Activated CD8-positive, alpha-beta memory T cell treated with anti-CD3 and anti-CD28 coated beads, Interleukin-2, amount 50 U/mL, for 4 hours (primary cell): ENCODE data around the gene FCMR.

Experiments
- DNase-seq: peaks from one replicate; pipeline ENCODE4 v3.0.0-alpha.2; 2020

The FCMR gene

DNA sequence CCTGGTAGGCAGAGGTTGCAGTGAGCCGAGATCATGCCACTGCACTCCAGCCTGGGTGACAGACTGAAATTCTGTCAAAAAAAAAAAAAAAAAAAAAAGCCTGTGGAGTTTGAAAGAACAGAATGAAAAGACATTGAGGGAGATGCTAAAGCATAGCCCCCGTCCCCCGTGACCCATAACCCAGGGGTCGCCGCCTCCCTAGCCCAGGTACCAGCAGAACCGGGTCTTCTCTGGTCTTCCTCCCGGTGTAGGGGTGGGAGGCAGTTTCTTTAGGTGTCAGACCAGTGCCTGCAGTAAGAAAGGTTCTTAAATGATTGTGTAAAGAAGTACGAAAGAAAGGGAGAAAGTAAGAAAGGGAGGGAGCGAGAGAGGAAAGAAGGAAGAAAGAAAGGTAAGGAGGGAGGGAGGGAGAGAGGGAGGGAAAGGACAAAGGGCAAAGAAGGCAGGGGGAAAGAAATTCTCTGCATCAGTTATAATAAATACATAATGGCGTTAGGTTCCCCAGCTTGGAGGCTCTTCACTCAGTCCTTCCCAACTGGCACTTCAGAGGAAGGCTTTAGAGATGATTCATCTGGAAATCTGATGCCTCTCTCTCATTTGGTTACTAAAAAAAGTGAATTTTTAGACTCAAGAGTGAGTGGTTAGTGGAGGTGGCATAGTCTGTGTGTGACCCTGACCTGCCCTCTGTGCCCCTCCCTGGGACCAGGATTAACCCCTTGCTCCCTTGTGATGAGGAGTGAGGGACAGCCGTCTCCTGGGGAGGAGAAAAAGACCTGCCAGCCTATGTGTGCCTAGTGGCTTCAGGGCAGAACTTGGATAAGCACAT, 23.4 kb downstream of the FCMR start:
- DNase-seq: no peak

DNA sequence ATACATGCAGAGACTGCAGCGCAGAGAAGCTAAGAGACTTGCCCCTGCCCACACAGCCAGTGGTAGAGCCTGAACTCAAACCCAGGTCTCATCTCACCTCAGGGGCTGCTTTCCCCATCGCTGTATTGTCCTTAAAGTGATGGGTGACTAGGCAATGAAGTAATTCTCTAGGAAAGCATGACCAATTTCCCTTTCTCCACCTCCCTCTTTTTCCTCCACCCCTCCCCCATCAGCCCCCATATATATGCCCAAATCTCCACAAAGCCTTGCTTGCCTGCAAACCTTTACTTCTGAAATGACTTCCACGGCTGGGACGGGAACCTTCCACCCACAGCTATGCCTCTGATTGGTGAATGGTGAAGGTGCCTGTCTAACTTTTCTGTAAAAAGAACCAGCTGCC, 24.6 kb downstream of the FCMR start, which contains the start of gene IL24:
Gene IL24 (plus strand): TSS at position 269 of the 400 bp plus-strand sequence. CDS start 390 bp downstream, outside the sequence.
- DNase-seq: no peak

DNA sequence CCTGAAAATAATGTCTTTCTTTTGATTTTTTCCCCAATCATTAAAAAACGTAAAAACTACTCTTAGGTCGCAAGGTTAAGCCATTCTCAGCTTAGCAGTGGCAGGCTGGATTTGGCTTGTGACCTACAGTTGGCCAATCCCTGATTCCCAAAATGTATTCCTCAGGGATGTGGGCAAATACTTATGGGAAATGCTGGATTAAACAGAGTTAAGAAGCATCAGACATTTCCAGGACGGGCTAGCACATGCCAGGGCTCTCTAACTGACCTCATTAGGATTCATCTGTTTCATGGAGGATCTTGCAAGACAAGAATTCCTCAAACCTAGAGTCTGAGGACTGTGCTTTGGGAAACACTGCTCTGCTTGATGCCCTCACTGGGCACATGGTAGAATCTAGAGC, 25.5 kb downstream of the FCMR start:
- no peak for DNase-seq

DNA sequence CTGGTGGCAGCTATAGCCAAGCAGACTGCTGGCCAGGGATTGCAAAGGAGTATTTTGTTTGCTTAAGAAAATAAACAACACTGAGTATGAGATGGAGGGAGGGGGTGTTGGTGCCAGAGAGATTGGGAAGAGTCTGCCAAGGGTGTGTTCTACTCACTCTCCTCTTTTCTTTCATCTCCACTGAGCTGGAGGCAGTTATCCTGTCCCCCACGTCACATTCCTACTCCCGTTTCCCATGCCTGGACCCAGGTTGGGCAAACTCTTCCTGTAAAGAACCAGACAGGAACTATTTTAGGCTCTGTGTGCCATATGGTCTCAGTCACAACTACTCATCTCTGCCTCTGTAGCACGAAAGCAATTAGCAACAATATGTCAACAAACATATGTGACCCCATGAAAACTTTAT, 25.9 kb downstream of the FCMR start:
- DNase-seq: no peak

DNA sequence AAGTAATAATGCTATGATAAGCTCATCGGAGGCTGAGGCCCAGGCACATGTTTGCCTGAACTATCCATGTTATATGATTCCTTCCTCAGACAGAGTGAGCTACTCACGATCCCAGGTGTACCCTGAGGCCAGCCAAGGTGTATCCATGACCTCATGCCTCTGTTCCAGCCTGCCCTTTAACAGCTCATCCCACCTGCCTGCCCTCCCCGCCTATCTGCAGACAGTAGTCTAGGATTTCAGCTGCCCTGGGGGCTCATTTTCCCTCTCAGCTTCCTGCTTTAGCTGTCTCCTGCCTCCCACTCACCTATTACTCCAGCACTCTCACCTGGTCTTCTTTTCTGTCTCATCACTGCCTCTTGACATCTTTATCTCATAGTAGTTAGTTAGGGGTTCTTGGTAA, 26.4 kb downstream of the FCMR start:
- no peak for DNase-seq

DNA sequence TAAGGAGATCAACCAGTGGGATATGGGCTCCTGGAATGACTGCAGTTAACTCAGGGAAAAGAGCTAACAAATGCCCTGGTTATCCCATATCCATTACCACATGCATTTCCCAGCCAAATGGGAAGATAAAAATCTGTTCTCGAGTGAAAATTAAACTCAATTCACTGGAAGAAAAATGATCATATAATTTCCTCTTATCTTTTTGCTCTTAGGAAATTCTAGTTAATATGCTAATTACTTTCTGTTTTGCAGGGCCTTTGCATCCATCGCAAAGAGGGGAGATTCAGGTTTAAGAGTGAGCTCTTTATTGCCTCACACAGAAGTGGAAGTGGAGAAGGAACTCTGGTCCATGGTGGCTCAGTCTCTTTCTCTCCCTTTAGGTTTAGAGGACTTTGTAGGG, 28.4 kb downstream of the FCMR start:
- DNase-seq: no peak

DNA sequence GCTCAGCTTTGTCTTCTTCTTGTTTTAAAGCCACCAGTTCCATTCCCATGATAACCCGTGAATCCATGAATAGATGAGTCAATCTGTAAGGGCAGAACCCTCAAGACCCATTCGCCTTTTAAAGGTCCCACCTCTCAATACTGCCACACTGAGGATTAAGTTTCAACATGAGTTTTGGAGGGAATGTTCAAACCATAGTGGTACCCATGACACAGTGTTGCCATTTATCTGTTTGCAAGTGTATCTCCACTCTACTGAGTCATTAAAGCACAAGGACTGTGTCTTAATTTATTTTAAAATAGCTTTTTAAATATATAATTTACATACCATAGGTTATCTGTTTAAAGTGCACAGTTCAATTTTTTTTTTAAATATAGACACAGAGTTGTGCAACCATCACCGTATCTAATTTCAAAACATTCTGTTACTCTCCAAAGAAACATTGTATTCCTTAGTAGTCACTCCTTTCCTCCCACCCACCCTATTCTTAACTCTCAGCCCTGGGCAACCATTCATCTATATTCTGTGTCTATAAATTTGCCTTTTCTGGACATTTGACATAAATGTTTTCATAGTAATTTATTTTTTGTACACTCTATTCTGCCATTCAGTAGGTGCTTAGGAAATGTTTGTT, 29.3 kb downstream of the FCMR start:
- no peak for DNase-seq

DNA sequence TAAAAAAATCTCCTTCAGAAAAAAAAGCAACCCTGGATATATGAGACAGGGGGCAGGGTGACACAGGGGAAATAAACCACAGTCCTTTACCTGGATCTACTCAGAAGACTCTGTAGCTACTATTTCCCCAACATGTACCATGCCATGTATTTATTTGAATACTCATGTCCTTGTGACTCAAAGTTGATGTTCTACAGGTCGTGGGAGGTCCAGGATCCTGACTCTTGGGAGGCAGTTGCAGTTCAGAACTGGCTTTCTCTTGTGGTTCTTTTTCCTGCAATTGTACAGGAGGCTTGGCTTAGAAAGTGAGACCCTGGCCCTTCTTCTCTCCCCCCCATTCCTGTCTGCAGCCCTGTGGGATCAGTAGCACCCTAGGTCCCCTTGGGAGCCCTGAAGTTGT, 30.3 kb downstream of the FCMR start:
- DNase-seq: no peak

DNA sequence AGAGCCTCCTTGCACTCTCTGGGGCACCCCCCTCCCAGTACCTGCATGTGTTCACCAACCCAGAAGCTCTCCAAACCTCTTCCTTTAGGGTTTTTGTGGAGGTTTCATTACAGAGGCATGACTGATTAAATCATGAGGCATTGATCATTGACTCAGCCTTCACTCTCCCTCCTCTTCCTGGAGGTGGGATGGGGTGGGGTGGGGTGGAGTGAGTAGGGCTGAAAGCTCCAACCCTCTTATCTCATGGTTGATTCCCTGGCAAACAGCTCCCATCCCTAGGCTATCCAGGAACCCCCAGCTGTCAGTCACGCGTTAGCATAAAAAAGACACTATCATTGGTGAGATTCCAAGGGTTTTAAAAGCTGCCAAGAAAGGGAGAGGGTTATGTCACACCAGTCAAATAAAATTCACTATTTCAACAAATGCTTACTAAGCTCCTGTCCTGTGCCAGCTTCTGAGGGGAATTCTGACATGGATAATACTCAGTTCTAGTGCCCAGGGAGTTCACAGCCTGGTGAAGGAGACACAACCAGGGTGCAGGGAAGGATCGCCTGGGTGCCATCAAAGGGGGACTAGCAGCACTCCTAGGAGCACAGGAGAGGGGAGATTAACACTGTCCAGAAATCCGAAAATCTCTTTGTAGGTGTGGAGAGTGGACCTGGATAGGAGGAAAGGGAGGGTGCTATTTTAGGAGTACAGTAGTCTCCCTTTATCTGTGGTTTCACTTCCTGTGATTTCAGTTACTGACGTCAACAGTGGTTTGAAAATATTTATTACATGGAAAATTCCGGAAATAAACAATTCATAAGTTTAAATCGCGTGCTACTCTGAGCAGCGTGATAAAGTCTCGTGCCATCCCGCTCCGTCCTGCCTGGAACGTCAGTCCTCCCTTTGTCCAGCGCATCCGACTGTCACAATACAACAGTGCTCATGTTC, 31.3 kb downstream of the FCMR start:
- DNase-seq: no peak

DNA sequence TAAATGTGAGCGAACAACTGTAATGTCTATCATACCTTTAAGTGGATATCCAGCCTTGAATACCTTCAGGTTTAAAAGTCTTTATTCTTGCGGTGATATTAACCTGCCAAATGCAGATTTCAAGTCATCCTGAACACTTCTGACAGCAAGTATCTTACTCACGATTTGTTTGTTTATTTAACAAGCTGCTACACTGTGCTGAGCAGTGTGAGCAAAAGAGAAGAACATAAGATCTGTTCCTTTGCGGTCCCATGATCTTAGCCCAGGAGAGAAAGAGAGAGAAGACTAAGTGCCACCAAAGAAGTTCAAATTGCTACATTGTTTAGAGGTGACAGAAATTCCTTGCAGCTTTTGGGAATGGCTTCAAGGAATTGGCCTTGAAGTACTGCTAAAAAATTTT, 34.0 kb downstream of the FCMR start:
- DNase-seq: no peak

DNA sequence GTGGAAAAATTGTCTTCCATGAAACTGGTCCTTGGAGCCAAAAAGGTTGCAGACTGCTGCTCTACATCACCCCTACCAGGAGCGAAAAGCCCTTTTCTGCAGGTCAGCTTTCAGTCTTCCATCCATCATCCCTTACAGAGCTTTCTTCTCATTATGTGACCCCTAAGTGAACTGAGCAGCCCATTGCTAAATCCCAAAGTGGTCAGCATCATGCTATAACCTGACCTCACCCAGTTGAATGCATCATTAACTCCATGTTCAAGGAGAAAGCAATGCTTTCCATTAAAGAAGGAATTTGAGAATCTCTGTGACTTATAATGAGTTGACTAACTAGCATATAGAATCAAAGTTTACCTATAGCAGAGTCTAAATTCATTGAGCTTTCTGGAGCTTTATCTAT, 34.9 kb downstream of the FCMR start:
- DNase-seq: no peak

DNA sequence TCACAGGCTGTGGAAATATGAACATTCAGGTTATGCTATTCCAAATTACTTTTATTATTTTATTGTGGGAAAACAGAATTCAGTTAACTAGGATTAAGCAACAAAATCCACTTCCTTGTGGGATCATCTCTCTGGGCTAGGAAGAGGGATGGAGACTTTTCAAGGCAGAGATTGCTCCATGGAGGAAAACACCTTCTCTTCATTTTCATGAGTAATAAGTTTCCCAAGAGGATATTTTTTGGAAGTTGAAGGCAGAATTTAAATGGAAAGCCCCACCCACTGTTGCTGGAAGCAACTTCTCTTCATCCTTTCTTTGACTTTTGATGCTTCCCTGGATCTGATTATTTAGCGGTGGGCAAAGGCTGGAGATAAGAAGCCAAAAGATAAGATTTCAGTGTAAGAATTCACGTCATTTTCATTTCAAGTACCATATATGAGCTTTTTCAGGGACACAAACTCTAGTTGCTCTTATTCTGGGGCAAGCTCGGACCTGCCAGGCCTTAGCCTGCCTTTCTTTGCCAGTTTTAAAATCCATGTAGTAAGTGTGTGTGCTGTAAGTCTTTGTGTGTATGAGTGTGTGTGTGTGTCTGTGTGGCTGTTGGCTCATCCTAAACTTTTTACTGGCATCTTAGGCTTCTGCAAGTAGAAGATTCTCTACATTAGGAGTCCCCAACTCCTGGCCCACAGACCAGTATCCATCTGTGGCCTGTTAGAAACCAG, 36.2 kb downstream of the FCMR start:
- DNase-seq: no peak

DNA sequence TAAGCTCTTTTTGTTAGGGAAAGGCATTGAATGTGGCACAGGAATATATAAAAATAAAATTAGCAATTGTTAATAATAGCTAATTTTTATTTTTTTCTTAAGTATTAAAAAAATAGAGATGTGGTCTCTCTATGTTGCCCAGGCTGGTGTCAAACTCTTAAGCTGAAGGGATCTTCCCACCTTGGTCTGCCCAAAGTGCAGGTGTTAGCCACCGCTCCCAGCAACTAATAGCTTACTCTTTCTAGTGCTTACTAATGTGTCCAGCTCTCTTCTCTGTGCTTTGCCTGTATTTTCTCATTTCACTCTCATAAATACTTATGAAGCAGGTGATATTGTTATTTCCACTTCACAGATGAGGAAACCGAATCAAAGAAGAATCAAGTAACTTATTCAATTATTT, 37.9 kb downstream of the FCMR start:
- no peak for DNase-seq

DNA sequence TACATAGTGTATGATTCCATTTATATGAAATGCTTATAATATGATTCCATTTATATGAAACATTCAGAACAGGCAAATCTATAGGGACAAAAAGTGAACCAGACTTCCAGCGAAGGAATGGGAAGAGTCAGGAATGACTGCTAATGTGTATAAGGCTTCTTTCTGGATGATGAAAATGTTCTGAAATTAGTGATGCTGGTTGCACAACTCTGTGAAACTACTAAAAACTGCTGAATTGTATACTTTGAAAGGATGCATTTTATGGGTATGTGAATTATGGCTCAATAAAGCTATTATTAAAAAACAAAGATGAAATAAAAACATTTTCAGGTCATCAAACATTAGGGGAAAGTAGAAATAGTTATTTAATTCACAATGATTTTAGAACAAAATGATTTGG, 38.6 kb downstream of the FCMR start:
- no peak for DNase-seq

DNA sequence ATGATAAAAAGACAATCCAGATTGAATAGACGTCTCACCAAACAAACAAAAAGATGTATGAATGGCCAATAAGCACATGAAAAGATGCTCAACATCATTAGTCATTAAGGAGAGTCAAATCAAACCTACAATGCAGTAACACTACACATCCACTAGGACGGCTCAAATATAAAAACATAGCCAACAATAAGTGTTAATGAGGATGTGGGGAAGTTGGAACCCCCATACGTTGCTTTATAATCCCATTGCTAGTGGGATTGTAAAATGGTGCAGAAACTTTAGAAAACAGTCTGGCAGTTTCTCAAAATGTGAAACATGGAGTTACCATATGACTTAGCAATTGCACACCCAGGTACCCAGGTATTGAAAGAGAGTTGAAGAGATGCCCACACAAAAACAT, 39.2 kb downstream of the FCMR start:
- no peak for DNase-seq

DNA sequence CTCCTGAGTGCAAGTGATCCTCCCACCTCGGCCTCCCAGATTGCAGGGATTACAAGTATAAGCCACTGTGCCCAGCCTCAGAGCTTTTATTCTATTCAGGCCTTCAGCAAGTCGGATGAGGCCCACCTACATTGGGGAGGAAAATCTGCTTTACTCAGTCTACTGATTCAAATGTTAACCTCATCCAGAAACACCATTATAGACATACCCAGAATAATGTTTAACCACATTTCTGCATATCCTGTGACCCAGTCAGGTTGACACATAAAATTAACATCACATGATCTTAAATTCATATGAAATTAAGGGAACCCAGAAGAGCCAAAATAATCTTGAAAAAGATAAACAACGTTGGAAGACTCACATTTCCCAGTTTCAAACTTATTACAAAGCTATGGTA, 41.4 kb downstream of the FCMR start:
- DNase-seq: no peak

DNA sequence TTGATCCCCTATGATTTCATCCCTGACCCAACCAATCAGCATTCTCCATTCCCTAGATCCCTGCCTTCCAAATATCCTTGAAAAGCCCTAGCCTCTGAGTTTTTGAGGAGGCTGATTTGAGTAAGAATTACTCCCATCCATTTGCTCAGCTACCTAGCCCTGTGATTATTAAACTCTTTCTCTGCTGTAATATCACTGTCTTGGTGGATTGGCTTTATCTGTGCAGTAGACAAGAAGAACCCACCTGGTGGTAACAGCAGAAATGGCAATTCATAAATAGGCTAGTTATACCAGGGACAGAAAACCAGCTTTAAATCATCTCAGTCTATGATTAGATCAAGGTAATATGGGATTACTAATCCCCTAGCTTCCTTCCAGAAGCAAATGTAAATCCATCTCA, 43.3 kb downstream of the FCMR start:
- no peak for DNase-seq

DNA sequence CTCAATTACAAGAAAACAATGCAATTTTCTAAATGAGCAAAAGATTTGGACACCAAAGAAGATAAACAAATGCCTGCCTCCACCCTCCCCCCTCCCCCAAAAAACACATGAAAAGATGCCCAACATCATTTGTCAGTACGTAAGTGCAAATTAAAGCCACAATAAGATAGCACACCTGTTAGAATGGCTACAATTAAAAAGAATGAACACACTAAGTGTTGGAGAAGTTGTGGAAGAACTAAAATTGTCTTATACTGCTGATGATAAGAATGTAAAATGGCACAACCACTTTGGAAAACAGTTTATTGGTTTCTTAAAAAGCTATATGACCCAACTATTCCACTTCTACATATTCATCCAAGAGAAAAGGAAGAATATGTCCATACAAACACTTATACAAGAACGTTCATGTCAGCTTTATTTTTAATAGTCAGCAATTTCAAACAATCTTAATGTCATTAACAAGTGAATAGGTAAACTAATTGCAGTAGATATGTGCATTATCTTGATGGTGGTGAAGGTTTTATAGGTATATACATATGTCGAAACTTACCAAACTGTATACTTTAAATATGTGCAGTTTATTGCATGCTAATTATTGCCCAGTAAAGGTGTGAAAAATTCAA, 45.9 kb downstream of the FCMR start:
- no peak for DNase-seq

DNA sequence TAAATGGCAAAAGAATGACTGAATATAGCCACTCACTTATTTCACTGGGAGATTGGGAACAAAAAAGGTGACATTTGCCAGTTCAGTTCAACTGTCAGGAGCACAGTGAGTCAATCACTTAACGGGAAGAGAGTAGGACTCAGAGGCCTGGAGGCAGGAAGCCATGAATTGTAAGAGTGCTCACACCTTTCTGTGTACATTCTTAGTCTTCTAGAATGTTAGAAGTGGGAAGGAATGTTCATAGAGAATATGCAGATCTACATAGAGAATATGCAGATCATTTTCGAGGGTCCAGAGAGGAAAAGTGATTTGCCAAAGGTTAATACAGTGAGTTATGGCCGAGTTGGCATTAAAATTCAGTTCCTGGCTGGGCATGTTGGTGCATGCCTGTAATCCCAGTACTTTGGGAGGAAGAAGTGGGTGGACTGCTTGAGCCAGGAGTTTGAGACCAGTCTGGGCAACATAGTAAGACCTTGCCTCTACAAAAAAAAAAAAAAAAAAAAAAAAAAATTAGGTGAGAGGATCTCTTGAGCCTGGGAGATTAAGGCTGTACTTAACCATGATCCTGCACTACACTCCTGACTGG, 48.0 kb downstream of the FCMR start:
- DNase-seq: no peak

DNA sequence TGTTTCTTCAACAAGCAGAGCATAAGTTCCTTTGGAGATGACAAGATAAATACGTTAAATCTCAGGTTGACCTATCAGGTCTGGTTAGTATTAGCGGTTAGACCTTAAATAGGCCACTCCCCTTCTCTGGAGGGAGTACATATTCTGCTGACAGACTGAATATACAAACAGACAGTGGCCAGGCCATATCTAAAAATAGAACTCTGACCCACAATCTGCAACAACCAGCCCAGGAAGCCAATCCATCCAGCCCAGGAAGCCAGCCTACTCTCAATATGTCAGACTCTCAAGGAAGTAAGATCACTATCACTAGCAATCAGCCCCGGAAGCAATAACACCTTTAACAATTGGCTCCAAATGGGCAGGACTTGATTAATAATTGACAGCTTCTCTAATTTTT, 49.6 kb downstream of the FCMR start:
- no peak for DNase-seq

DNA sequence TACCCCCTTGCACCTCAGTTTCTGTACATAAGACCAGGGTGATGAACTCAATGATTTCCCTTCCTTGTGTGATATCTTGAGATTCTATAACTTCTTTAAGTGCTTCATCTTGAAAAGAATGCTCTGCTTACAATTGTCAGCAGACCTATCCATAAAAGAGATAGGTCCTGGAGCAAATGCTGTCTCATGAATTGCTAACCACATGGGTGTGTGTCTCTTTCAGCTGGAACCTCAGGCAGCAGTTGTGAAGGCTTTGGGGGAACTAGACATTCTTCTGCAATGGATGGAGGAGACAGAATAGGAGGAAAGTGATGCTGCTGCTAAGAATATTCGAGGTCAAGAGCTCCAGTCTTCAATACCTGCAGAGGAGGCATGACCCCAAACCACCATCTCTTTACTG, 53.5 kb downstream of the FCMR start:
- DNase-seq: no peak

DNA sequence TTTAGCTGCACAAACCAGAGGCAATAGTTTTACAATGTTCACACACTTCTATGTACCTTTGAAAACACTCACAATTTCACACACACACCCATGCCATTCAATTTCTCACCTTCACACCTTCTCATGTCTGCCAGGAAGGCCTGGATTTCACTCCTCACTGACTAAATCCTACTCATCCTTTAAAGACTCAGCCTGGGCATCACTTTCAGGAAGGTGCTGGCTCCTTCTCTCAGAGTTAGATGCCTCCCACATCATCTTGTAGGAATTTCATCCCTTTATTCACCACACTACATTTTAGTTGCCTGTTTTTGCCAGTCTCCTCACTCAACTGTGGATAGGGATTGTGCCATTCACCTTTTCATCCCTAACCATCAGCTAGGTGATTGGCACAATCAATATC, 54.0 kb downstream of the FCMR start:
- no peak for DNase-seq
